ENCODE data around the gene UNCX.
"Not testable (repeated sequence)": the region's sequence is repeated elsewhere in the genome, so short reads cannot be mapped to it uniquely, and the experiment has no call there.

UNCX gene

DNA sequence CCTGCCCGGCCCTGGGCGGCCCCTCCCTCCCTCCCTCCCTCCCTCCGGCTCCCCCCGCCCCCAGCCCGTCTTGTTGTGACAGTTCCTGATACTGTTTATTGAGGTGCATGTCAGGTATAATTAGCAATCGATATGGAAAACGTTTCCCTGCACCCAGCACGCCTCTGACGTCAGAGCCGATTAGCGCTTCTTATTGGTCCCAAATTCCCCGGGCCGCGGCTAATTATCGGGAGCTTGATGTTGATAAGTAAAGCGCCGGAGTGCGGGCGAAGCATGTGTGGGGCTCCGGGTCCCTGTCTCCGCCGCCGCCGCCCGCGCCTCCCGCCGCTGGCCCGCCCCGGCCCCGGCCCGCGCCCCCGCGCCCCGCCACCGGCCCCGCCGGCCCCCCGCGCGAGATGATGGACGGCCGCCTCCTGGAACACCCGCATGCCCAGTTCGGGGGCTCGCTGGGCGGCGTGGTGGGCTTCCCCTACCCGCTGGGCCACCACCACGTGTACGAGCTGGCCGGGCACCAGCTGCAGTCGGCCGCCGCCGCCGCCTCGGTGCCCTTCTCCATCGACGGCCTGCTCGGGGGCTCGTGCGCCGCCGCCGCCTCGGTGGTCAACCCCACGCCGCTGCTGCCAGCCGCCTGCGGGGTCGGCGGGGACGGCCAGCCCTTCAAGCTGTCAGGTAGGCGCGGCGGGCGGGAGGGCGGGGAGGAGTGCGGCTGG lies at the start of gene UNCX:
TSS of gene UNCX (plus strand) at position 250 of the 710 bp plus-strand sequence. CDS start at position 396, 146 bp downstream.
- DNase-seq: no peak

DNA sequence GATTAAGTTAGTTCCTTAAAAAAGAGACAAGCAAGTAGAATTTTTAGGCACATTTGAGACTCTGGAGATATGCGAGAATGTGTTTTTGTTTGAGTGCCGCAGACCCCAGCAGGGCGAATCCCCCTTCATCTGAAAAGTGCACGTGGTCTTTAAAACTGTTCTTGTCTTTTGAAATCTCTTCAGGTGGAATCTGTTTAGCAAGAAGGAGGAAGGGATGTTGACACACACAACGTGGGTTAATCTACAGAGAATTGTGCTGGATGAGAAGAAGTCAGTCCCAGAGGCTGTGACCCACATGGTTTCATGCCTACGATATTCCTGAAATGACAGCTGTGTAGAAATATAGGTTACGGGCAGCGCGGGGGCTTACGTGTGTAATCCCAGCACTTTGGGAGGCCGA lies 45.5 kb upstream of the UNCX start:
- DNase-seq: no peak

DNA sequence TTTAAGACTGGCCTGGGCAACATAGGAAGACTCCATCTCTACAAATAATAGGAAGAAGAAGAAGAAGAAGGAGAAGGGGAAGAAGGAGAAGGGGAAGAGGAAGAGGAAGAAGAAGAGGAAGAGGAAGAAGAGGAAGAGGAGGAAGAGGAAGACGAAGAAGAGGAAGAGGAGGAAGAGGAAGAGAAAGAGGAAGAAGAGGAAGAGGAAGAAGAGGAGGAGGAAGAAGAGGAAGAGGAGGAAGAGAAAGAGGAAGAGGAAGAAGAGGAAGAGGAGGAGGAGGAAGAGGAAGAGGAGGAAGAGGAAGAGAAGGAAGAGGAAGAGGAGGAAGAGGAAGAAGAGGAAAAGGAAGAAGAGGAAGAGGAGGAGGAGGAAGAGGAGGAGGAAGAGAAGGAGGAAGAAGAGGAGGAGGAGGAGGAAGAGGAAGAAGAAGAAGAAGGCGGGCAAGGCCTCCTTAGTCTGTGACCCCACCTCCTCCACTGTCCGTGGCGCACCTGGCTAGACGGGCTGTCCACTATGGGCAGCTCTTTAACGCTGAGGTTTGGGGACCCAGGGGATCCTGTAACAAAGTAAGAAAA lies 43.9 kb upstream of the UNCX start:
- DNase-seq: no peak

DNA sequence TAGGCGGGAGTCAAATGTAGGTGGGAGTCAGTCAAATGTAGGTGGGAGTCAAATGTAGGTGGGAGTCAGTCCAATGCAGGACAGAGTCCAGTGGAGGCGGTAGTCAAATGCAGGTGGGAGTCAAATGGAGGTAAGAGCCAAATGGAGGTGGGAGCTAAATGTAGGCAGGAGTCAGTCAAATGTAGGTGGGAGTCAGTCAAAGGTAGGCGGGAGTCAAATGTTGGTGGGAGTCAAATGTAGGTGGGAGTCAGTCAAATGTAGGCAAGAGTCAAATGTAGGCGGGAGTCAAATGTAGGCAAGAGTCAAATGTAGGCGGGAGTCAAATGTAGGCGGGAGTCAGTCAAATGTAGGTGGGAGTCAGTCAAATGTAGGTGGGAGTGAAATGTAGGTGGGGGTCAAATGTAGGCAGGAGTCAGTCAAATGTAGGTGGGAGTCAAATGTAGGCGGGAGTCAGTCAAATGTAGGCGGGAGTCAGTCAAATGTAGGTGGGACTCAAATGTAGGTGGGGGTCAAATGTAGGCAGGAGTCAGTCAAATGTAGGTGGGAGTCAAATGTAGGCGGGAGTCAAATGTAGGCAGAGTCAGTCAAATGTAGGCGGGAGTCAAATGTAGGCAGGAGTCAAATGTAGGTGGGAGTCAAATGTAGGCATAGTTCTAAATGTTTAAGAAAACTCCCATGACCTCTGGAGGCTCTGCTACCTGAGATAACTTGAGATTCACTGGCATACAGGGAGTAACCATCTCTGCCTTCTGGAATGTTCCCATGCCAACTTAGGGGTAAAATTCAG lies 42.5 kb upstream of the UNCX start:
- DNase-seq: no peak

DNA sequence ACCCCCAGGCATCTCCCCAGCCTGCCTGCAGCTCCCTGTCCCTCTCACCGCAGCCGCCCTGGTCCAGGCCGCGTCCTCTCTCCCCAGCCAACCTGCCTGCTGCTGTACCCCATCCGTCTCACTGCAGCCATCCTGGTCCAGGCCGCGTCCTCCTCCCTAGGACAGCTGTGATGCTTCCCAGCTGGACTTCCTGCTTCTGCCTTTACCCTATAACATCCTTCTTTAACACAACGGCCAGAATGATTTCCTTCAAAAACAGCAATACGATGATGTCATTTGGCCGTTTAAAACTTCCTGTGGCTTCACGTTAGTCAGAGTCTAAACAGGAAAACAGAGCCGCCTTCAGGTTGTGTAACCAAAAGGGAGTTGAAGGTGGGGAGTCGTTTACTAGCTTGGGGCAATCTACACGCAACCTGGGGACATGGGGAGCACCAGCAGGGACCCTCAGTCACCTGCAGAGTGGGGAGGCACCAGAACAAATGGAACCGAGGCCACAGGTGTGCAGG lies 40.4 kb upstream of the UNCX start:
- no peak for DNase-seq

DNA sequence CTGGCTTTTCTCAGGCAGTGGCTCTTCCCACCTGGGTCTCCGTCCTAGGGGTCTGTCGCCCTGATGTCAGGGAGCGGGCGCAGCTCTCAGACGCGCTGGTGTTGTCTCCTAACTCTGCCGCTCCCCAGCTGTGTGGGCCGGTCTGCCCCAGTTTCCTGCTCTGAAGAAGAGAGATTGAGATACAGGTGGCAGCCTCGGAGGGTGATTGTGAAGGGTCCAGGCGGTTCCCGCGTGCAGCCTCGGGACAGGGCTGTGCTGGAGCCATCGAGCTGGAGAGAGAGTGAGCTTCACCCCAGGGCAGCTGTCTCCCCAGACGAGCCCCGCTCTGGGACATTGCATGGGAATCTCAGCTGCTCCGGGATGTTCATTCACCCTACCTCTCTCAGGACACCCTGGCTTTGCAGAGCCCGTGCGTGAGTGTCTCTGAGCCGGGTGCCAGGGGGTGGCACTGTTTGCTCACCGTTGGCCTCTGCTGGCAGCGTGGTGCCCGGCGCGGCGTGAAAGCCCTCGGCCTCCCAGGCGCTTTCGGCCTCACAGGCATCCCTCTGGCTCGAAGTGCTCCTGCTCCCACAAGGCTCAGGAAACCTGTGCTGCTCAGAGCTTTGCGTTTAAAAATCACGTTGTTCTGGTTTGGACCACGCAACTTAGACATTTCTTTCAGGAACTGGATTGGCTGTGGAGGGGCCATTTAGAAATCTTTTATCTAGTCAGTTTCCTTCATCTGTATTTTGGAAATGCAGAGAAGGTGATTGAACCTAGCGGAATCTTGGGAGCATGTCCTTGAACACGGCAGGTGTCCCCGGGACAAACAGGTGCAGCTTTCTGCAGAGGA lies 38.9 kb upstream of the UNCX start:
- DNase-seq: peak; percentile 35

DNA sequence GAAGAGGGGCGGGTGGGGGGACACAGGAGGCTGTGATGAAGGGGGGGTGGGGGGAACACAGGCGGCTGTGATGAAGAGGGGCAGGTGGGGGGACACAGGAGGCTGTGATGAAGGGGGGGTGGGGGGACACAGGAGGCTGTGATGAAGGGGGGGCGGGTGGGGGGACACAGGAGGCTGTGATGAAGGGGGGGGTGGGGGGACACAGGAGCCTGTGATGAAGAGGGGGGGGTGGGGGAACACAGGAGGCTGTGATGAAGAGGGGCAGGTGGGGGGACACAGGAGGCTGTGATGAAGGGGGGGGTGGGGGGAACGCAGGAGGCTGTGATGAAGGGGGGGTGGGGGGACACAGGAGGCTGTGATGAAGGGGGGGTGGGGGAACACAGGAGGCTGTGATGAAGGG lies 36.2 kb upstream of the UNCX start:
- not testable (repeated sequence) for DNase-seq

DNA sequence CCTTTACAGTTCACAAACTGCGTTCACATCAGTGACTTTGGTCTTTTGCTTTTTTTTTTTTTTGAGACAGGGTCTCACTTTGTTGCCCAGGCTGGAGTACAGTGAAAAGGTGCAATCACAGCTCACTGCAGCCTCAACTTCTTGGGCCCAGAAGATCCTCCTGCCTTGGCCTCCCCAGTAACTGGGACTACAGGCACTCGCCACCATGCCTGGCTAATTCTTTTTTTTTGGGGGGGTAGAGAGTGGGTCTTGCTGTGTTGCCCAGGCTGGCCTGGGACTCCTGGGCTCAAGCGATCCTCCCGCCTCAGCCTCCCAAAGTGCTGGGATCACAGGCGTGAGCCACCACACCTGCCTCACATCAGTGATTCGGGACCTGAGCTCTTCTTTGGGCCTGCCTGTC lies 35.7 kb upstream of the UNCX start:
- no peak for DNase-seq

DNA sequence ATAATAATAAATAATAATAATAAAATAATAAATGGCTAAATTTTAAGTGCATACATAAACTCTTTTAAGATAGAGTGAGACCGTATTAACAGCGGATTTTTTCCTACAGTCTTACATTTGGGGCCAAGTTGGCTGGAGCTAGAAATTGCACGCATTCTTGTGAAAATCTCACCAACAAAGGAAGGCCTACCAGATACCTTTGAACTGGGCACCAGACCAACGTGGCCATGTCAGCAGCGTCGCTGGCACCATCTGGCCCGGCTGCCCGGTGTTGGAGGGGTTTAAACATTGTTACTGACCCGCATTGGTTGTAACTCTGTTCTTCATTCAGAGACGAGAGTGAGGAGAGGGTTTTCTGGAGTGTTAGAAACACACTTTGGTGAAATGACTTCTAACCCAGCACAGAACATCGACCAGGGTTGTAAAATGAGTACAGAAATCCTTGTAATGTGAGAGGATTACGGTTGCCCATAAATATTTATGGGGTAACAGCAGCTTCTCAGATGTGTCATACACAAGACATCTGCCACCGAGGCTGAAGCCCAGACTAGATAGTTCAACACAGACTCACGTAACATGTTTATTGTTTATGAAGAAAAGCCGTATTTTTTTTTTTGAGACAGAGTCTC lies 34.6 kb upstream of the UNCX start:
- DNase-seq: no peak

DNA sequence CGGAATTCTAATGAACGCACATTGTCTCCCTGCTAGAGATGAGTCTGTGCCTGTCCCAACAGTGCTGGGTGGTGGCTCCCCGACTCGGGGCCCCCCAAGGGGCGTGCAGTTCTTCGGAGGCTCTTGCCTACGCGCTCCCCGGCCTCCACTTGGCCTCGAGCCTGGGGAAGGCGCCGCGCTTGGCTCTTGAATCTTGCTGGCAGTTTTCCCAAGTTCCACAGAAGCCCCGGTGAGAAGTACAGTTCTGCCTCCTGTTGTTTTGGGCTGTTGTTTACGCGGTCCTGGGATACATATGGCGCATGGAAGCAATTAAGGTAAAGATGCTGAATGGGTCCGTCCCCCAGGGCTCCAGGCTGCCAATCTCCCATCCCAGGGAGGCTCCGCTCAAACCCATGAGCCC lies 32.6 kb upstream of the UNCX start:
- DNase-seq: no peak

DNA sequence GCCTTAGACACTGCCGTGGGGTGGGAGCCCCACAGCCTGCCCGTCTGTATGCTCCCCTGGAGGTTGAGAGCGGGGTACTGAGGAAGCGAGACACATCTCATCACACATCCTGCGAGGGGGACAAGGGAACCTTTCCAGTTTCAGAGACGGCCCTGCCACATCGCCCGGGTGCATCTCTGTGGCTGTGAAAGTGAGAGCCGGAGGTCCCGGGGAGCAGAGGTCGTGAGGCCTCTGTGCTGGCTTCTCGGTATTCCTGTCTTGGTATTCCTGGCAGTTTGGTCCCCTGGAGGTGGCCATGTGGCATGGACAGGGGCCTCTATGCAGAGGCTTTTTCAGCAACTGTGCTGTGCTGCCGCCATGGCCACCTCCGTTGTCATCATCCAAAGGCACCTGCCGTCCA lies 30.8 kb upstream of the UNCX start:
- DNase-seq: no peak

DNA sequence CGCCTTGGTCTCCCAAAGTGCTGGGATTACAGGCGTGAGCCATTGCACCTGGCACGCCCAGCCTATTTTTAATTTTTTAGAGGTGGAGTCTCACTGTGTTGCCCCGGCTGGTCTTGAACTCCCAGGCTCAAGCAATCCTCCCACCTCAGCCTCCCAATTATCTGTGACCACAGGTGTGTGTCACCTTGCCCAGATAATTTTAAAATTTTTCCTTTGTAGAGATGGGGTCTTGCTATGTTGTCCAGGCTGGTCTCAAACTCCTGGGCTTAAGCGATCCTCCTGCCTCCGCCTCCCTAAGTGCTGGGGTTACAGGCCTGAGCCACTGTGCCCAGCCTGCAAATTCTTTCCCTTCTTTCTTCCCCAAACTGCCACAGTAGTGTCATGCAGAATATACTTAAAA lies 29.8 kb upstream of the UNCX start:
- DNase-seq: not testable (repeated sequence)

DNA sequence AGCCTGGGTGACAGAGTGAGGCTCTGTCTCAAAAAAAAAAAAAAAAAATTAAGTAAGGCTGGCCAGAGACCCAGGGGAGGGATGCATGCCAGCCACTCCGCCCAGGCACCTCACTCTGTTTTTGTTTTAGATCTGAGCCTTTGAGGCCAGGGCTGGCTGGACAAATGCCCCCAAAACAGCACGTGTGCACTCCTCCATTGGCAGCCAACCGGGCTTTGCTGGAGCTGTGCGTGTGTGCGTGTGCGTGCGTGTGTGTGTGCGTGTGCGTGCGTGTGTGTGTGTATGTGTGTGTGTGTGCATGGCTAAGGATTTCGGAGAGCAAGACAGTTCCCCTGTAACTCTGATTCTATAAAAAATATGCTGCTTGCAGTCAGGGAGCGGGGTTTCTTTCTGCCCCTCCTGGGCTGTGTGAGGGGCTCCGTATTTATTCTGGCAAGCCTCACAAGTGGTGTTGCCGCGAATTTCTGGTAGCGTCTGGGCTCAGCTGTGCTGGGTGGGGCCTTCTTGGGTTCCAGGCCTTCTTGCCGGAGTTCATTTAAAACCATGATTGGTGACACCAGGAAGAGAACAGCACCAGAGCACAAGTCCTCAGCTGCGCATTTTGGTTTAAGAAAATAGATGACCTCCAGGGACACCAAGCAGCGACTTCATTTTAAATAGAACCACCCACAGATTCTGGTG lies 28.1 kb upstream of the UNCX start:
- DNase-seq: no peak

DNA sequence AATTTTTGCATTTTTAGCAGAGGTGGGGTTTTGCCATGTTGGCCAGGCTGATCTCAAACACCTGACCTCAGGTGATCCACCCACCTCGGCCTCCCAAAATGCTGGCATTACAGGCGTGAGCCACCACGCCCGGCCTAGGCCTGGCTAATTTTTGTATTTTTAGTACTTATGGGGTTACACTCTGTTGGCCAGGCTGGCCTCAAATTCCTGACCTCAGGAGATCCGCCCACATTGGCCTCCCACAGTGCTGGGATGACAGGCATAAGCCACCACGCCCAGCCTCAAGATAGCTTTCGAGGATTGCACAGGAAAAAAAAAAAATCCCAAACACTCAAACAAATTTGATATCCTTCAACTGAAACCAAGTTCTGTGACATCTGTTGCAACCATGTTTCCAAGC lies 26.9 kb upstream of the UNCX start:
- not testable (repeated sequence) for DNase-seq

DNA sequence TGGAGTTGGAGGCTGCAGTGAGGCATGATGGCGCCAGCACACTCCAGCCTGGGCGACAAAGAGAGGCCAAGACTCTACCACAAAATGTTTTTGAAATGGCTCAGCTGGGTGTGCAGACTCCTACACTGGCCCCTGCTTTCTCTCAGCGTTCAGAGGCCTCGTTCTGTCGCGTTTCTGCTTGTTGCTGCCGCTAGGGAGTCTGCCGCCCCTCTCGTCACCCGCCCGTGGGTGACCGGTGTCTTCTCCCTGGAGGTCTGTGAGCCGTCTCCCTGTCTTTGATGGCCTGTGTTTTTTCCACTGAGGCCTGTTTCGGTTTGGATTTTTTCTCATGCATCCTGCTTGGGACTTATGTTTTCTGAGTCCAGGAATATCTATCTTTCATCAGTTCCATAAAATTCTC lies 23.6 kb upstream of the UNCX start:
- DNase-seq: no peak

DNA sequence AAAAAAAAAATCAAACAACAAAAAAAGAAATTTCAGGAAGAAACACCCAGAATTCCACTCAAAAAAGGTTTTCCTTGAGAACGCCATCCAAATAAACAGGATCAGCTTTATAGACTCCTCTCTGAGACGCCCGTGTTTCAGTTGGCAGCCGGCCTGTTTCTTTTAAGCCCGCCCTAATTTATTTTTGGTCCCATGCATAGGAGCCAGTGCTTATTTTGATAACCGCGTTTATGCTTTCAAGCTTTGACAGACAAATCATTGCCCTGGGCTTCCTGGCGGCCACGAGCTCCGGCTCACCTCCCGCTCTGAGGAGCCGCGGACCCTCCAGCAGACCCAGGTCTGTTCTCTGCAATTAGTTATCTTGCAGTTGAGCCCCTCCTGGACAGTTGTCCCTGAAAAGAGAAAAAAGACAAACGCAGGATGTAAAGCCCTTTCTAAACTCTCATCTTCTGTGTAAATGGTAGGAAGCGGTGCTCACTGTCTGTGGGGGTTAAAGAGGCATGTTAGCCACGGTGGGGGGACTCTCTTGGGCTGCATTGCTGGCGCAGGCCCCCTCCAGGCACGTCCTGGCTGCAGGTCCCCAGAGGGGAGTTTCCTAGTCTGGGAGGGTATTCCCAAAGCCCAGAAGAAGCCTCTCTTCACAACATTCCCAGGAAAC lies 22.2 kb upstream of the UNCX start:
- DNase-seq: no peak

DNA sequence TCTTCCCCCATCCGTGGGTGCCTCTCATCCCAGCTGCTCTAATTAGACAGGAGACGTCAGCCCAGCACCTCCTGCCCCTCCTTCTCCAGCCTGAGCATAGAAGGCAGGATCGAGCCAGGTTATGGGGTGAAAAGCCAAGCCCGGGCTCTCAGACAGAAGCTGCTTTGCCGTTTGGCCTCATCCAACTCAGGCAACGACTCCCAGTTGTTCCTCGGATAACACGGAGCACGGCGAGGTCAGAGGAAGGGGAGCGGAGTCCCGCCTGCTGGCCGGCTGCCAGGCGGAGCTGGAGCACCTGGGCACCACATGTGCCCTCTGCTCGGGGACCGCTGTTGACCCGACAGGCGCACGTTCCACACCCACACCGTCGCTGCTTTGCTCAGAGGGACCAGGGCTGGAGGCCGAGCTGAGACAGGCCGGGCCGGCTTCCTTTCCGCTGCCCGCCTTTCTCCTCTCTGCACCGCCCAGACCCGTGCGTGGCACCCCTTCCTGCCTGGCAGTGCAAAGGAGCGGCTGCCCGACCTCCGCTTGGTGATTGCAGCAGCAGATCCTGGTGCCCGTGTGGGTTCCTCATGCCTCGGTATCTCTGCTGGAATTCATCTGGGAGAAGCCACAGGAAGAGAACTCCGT lies 21.6 kb upstream of the UNCX start:
- DNase-seq: no peak

DNA sequence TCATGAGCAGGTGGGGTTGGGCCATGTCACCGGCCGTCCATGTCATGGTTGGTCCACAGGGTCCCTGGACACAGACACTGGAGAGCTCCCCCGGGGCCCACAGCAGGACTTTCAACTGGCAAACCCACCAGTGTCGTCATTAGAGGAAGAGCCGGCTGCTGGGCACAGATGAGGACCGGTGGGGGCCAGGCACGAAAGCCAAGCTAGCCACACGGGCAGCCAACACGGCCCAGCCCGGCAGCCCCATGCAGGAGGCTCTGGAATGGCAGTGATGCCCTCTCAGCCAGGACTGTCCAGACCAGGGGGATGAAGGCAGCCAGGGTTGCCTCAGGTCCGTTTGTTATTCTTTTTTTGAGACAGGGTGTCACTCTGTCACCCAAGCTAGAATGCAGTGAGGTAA lies 21.1 kb upstream of the UNCX start:
- no peak for DNase-seq

DNA sequence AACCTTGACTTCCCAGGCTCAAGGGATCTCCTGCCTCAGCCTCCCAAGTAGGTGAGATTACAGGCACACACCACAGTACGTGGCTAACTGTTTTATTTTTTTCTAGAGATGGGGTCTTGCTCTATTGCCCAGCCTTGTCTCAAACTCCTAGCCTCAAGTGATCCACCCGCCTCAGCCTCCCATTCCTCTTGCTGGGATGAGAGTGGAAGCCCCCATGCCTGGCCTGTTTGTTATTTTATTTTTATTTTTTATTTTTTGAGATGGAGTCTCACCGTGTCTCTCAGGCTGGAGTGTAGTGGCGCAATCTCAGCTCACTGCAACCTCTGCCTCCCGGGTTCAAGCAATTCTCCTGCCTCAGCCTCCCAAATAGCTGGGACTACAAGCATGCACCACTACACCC lies 20.6 kb upstream of the UNCX start:
- DNase-seq: not testable (repeated sequence)

DNA sequence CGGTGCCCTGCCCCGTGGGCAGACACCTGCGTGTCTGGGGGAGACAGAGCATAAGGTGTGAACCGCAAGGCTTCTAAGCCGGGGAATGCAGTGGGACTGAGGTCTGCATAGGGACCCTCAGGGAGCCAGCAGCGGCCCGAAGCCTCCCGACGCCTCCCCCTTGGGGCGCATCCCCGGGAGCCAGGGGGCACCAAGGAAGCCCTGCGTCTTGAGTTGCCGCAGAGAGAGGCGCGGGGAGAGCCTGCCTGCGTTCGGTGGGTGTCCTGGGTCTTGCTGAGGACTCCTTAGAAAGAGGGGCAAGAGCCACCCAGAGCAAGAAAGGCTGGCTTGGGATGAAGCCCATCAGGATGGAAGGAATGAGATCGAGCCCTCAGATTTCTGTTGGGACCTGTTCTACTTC lies 18.2 kb upstream of the UNCX start:
- no peak for DNase-seq
